Measurements from ENCODE around the gene LMX1A.

LMX1A gene

GRCh38 chr1:165316153-165316772 lies 40.3 kb downstream of the LMX1A start:
- no peak for DNase-seq

GRCh38 chr1:165315481-165315880 lies 41.0 kb downstream of the LMX1A start:
- no peak for DNase-seq

GRCh38 chr1:165313903-165314302 lies 42.6 kb downstream of the LMX1A start:
- no peak for DNase-seq

- no peak for DNase-seq
Observed at GRCh38 chr1:165312591-165312990, 43.9 kb downstream of the LMX1A start.

- no peak for DNase-seq
Observed at GRCh38 chr1:165306543-165307434, 49.7 kb downstream of the LMX1A start.

- DNase-seq = no peak
Observed at GRCh38 chr1:165303386-165303785, 53.1 kb downstream of the LMX1A start.

GRCh38 chr1:165300400-165300903 lies 56.1 kb downstream of the LMX1A start:
- no peak for DNase-seq

- DNase-seq = no peak
Observed at GRCh38 chr1:165298203-165298820, 58.2 kb downstream of the LMX1A start.

- DNase-seq = no peak
Observed at GRCh38 chr1:165296205-165296604, 60.3 kb downstream of the LMX1A start.

GRCh38 chr1:165290148-165290547 lies 66.4 kb downstream of the LMX1A start:
- DNase-seq = no peak

- peak; percentile 45 for DNase-seq
Observed at GRCh38 chr1:165289556-165289955, 67.0 kb downstream of the LMX1A start.

GRCh38 chr1:165288350-165289120 lies 68.0 kb downstream of the LMX1A start:
- peak; percentile 88 for DNase-seq

GRCh38 chr1:165287781-165288180 lies 68.7 kb downstream of the LMX1A start:
- DNase-seq = no peak

- DNase-seq = no peak
Observed at GRCh38 chr1:165287329-165287728, 69.2 kb downstream of the LMX1A start.

GRCh38 chr1:165284454-165284853 lies 72.1 kb downstream of the LMX1A start:
- DNase-seq = no peak

GRCh38 chr1:165281207-165281901 lies 75.2 kb downstream of the LMX1A start:
- no peak for DNase-seq

- no peak for DNase-seq
Observed at GRCh38 chr1:165279882-165280281, 76.6 kb downstream of the LMX1A start.

GRCh38 chr1:165276314-165276713 lies 80.2 kb downstream of the LMX1A start:
- no peak for DNase-seq

- no peak for DNase-seq
Observed at GRCh38 chr1:165265196-165265838, 91.2 kb downstream of the LMX1A start.

- DNase-seq = no peak
Observed at GRCh38 chr1:165259706-165260428, 96.6 kb downstream of the LMX1A start.

GRCh38 chr1:165259236-165259635 lies 97.3 kb downstream of the LMX1A start:
- no peak for DNase-seq
